ENCODE measurements around the gene FBXL5. TPM values are rescaled to one million over a fixed set of nuclear protein-coding genes. Genes with fewer than 3 reads are reported as not detected.
"Not testable (repeated sequence)": the region's sequence is repeated elsewhere in the genome, so short reads cannot be mapped to it uniquely, and the experiment has no call there.

The FBXL5 gene
- total RNA-seq, 1 donor from 2014 or later: 156 TPM

DNA sequence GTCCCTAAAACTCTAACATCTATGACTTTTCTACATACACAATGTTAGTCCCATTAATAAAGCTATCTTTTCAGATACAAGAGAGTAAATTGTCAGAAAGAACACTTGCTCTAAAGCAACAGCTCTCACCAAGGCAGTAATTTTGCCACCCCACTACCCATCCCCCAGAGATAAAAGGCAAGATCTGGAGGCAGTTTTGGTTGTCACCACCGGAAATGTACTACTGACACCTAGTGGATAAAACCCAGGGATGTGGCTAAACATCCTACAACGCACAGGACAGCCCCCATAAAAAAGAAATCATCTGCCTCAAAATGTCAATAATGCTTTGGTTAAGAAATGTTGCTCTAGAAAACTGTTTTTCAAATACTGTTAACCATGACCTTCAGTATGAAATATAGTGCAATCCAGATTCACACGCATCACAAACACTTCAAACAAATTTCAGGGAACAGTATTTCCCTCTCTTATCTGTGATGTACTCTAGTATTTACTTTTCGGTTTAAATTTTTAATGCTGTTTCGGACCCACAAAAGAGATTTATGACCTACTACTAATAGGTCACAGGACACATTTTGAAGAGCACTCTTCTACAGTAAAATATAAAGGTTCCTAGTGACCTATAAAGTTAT, 5.1 kb downstream of the FBXL5 start:
- peak; percentile 63 for DNase-seq

DNA sequence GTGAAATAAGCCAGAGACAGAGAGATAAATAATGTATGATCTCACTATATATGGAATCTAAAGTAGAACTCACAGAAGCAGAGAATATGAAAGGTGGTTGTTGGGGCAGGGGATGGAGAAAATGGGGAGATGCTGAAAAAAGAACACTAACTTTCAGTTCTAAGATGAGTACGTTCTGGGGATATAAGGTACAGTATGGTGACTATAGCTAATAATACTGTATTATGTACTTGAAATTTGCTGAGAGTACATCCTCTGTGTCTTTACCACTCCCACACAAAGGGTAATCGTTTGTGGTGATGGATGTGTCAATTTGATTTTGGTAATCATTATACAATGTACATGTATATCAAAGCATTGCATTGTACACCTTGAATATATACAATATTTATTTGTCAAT, 6.6 kb downstream of the FBXL5 start:
- no peak for DNase-seq

DNA sequence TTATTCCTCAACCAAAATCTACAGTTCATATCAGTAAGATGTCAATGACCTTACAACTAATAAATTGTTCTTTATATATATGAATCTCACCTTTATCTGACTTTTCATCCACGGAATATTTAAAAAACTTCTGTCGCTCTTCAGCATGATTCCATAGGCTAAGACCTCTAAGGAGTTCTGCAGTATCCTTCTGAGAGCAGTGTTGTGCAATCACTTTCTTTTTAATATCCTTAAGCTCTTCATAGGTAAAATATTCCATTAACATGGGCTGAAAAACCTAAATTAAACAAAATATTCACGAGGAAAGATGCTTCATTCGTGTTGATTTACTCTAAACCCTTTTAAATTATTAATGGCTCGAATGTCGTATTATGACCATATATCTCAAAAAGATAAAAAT, 16.7 kb downstream of the FBXL5 start:
- DNase-seq: no peak

GRCh38 chr4:15636818-15637217, 18.3 kb downstream of the FBXL5 start:
- no peak for DNase-seq

- not testable (repeated sequence) for DNase-seq
Observed at GRCh38 chr4:15617407-15617806, 37.8 kb downstream of the FBXL5 start.

GRCh38 chr4:15614891-15615290, 40.3 kb downstream of the FBXL5 start:
- DNase-seq: not testable (repeated sequence)

- no peak for DNase-seq
Observed at GRCh38 chr4:15612136-15612535, 43.0 kb downstream of the FBXL5 start.

DNA sequence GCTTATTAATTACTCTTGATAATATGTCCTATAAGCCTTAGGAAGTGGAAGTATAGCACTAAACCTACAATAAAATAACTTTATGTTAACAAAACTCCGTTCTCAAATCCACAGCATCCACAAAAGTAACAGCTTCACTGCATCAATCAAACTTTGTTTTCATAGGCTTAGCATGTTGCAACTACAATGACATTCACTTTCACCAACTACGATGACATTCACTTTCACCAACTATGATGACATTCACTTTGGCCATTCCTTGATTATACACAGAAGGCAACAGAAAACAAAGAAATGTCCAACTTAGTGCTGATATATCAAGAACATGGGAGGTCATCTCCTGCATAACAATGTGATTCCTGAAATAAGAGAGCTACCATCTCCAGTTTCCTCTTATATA, 44.3 kb downstream of the FBXL5 start:
- no peak for DNase-seq

DNA sequence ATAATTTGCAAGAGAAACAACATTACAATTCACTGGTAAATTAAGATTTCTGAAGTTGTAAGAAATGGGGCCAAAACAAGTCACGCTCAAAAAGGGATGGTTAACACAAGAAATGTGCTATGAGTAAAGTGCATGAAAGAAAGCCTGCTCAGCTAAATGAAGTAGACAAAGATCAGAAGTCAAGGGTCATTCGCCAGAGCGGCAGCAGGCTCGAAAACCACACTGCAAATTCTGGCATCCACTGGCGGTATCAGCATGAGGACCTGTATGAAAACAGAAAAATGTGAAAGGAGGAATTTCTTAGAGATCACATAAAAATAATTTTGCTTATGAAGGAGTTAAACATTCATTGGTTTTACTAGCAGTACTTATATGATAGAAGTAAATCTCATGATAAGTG, 49.6 kb downstream of the FBXL5 start:
- DNase-seq: no peak

DNA sequence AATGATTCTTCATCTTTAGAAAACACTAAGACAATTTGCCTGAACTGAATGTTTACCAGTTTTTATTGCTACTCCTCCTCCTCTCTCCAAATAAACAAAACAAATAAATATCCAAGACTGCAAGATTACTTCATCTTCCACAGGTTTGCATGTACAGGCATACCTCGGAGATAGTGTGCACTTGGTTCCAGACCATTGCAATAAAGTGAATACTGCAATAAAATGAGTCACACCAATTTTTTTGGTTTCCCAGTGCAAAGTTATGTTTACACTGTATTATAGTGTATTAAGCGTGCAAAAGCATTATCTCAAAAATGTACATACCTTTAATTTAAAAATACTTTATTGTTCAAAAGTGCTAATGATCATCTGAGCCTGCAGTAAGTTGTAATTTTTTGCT, 53.3 kb downstream of the FBXL5 start:
- no peak for DNase-seq

GRCh38 chr4:15600176-15600575, 55.0 kb downstream of the FBXL5 start:
- no peak for DNase-seq

- no peak for DNase-seq
Observed at GRCh38 chr4:15598644-15599043, 56.5 kb downstream of the FBXL5 start.

- peak; percentile 7 for DNase-seq
Observed at GRCh38 chr4:15592799-15593198, 62.4 kb downstream of the FBXL5 start.

DNA sequence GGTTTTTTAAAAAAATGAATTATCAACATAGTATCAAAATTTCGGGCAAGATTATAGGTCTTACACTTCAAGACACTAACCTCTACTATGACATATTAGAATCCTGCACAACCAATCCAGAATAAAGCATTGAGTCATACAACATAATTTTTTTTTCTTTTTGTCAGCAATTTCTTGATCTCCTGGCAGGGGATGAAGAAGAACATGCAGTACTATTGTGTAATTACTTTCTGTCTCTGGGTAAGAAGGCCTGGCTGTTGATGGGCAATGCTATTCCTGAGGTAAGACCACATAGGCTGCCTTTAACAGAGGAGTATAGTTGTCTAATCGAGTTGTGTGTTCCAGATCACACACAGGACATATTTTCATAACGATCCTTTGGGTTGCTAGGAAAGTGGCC, 67.5 kb downstream of the FBXL5 start:
- DNase-seq: no peak

DNA sequence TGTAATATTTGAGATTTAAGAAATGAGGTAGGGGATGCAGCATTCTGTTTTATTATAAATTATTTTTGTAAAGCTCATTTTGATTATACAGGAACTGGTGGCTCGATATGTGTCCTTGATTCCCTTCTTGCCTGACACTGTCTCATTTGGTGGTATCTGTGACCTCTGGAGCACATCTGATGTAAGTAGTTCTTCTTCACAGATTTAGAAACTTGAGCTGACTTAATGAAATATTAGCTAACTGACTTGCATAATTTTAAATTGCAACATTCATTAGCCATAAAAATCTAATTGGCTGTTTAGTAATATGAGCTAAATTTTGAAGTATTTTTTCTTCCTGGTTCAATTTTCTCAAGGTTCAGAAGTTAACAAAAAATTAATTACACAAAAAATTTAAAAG, 69.1 kb downstream of the FBXL5 start:
- no peak for DNase-seq

DNA sequence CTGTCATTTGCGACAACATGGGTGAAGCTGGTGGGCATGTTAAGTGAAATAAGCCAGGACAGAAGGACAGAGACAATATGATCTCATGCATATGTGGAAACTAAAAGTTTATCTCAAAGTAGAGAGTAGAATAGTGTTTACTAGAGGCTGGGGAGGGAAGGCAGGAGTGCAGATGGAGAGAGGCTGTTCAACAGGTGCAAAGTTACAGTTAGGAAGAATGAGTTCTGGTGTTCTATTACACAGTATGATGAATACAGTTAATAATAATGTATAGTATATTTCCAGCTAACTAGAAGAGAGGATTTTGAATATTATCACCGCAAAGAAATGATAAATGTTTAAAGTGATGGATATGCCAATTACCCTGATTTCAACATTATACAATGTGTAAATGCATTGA, 69.8 kb downstream of the FBXL5 start:
- no peak for DNase-seq

- DNase-seq: no peak
Observed at GRCh38 chr4:15584785-15585184, 70.4 kb downstream of the FBXL5 start.

GRCh38 chr4:15577508-15577907, 77.6 kb downstream of the FBXL5 start:
- DNase-seq: no peak

DNA sequence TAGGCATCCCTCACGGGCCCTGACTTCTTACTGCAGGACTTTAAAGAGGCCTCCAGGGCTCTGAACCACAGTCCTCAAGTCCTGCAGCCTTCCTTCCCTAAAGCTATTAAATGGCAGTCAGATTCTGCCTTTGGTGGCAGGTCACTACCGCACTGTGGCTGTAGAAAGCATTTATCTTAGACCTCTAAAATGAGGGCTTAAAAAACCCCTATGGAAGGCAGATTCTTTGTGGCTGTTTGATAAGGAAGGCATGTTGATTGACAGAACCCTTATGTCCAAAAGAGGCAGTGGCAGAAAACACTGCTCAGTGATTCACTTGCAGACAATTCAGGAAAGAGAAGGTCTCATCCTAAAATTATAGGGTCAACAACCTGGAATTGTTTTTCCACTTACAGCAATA, 79.2 kb downstream of the FBXL5 start:
- DNase-seq: no peak

DNA sequence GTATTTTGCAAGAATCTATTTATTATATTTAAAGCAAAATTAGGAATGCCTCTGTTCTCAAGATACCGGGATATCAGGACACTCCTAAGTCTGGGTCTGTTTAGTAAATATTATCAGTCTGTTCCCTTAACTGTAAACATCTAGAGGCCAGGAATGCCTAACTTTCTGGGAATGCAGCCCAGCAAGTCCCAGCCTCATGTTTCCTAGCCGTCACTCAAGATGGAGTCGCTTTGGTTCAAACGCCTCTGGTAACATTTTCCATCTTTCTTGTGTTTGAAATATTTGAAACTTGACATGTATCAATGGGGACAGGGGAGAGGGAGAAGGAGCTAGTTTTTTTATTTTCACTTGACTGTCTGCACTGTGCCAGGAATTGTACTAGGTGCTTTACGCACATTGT, 85.4 kb downstream of the FBXL5 start:
- no peak for DNase-seq

DNA sequence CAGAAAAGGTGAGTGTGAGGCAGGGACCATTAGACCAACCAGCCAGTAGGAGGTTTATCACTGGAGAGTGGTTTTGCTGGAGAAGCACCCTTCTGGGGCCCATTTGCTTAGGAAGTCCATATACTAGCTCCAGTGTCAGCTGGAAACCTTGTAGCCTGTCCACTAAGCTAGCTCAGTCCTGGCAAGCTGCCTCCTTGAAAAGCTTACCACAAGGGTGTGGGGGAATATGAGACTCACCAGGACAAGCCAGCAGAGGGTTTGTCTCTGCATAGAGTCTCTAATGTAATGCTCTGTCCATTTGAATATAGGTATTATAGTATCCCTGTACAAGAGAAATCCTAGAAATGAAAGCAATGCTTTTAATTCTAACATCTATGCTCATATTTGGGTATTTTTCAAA, 86.3 kb downstream of the FBXL5 start:
- DNase-seq: no peak

DNA sequence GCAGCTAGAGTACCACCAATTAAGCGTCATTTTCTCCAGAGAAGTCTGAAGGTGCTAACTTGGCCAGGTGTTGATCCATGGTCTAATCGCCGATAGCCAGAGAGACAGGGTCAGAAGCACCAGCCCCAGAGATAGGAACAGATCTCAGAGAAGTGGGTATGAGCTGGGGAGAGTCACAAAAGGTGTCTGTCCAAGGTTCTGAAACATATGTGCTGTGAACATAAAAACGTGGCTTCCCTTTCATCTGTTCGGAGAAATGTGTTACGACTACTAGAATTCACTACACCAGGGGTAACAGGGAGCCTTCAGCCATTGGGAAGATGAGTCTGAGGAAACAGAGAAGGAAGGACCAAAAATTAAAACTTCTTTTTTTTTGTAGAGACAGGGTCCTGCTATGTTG, 91.3 kb downstream of the FBXL5 start:
- no peak for DNase-seq

- no peak for DNase-seq
Observed at GRCh38 chr4:15562623-15563022, 92.5 kb downstream of the FBXL5 start.

DNA sequence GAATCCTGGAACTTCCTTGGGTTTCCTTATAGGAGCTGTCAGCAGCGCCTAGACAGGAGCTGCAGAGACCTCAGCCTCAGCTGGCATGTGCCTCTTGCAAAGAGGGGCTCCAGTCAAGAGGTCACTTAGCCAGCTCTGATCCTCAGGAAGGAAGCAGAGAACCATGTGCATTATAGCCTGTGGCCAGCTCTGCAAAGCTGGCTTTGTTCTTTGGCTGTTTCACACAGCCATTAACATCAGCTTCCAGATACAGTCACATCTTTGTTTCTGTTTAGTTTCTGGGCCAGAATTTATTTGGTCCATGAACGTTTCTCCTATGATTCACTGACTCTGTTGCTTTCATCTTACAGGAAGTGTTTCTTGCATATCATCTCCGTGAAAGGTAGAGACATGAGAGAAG, 93.0 kb downstream of the FBXL5 start:
- DNase-seq: peak; percentile 16

DNA sequence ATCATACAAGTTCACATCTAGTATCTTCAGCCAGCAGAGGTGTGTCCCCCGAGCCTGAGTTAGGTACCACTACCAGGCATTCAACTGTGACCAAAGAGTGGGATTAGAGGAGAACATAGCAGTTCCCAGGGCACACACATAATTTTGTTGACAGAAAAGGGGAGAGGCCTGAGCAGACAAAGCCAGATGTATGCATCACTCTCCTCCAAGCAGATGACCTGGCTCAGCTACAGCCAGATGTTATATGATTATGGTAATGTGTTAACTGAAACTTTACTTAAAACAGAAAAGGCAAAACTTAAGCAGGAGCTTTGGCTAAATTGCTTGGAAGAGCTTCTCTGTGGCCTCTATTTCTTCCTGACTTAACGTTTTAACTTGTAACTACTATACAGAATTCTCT, 96.6 kb downstream of the FBXL5 start:
- DNase-seq: no peak

Measured in dermis blood vessel endothelial cell (primary cell).